LNCaP clone FGC (cell line): ENCODE results near the gene PDE4D.
A peak's percentile ranks its signal among the peaks of the same experiment; 100 is the strongest.

Experiments
- DNase-seq: peaks from one replicate; pipeline ENCODE4 v3.0.0-alpha.2; 2011; ENCODE audit warnings: low read depth
- H3K4me3 ChIP-seq: 2 replicates; pipeline ENCODE4 v1.5.1; 2011; ENCODE audit warnings: mild to moderate bottlenecking, low read depth, low read length, control low read depth
- CTCF ChIP-seq: IDR thresholded peaks from 2 replicates; pipeline ENCODE4 v1.5.1; 2012; ENCODE audit warnings: mild to moderate bottlenecking; ENCODE audit not compliant: control insufficient read depth, insufficient read depth; ENCODE audit errors: extremely low read depth

Gene PDE4D

GRCh38 chr5:59491945-59492344 lies 401.6 kb downstream of the PDE4D start:
- DNase-seq: no peak
- no peak overlapping the region for H3K4me3 ChIP-seq
- no peak for TF ChIP-seq CTCF

DNA sequence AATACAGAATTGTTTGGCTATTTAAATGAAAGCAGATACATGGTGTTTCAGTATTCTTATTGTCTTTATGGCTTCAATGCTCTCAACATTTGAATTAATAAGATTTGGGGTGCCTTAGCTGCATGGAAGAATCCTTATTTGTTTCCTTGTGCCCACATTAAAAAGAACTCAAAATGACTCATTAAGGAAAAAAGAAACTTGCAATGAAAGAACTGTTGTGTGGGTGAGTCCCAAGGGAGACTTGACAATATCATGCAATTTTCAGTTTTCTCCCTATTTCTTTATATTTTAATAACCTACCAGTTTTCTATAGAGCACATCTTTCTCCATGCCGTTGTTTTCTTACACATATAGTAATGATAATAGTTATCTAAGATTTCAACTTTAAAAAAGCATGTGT lies 404.0 kb downstream of the PDE4D start:
- H3K4me3 ChIP-seq: no peak overlapping the region
- no peak for DNase-seq
- no peak for TF ChIP-seq CTCF

GRCh38 chr5:59487772-59488729 lies 405.5 kb downstream of the PDE4D start:
- no peak for TF ChIP-seq CTCF
- no peak overlapping the region for H3K4me3 ChIP-seq
- peak; percentile 63 for DNase-seq

DNA sequence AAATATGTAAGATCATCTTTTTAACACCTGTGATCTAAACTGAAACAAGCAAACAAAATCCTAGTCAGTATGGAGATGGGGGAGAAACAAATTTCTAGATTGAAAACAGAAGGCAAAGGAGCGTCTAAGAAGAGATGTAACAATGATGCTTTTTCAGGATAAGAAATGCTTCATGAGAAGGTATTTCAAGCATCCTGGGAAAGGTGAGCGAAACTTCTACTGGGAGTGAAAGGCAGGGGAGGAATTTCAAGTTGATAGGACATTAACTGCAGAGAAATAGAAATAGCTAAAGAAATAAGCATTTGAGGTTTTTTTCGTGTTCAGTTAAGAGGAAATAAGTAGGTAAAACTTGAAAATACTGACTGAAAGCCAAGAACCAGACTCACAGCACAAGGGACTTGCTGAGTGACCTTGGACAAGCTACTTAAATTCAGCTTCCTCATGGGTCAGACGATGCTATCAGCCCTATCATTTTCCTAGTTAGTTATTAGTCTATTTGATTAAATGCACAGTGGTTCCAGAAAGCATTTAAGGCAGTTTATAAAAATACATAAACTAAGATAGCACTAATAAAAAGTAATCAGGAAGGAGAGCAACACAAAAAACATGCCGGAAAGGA lies 406.3 kb downstream of the PDE4D start:
- DNase-seq: peak; percentile 22
- TF ChIP-seq CTCF: no peak
- H3K4me3 ChIP-seq: no peak overlapping the region

GRCh38 chr5:59486508-59486907 lies 407.0 kb downstream of the PDE4D start:
- no peak overlapping the region for H3K4me3 ChIP-seq
- no peak for TF ChIP-seq CTCF
- no peak for DNase-seq

DNA sequence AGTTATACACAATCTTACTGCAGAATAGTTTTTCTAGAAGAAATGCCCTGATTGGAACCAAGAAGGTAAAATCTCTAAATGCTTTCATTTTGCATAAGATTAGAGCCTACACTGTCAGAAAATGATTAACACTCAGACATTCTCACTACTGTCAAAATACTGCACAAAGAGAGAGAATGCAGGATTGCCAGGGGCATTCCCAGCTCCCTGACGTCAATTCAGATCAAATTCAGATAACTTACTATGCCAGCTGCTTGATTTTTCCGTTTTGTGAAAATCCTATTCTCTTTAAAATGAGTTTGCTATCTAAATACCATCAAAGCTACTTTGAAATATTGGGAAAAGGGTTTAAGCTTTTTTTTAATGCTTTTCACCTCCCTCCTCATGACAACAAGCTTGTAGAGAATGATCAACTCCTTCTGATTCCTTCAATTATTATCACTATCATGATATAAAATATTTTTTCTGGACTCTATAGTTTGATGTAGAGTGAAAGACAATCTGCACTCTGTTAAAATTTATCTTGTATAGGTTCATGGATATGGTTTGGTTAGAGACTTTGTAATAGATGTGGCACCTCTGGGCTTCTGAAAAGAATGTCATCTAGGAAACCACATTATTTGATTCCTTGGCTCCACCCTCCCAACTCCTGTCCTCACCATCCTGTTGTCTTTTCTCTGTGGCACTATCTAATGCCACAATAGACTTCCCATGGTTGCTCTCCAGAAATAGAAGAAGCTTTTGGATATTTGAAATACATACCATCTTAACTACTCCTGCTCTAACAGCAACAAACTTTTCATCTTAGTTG lies 407.7 kb downstream of the PDE4D start:
- no peak for TF ChIP-seq CTCF
- no peak overlapping the region for H3K4me3 ChIP-seq
- no peak for DNase-seq
